ENCODE results near the gene LTF. TPM values are rescaled to one million over a fixed set of nuclear protein-coding genes. Genes with fewer than 3 reads are reported as not detected.

The LTF gene
- total and polyA plus RNA-seq, 10 of the 15 experiments (the other 5 are each of a cell fraction or from before 2014, with no cell fraction given) = 0.03 to 0.31 TPM; not detected in 8

GRCh38 chr3:46469680-46470357 is 5.1 kb upstream of the LTF start (continued):
- TF ChIP-seq FOXK2 (IDR thresholded peaks at IDR 0.05) = no peak
- no peak for TF ChIP-seq HCFC1 (IDR thresholded peaks at IDR 0.05; ENCODE audit: low read length)
- TF ChIP-seq SMAD1 (IDR thresholded peaks at IDR 0.05; ENCODE audit: low read depth, partially characterized antibody) = no peak
- no peak for TF ChIP-seq SKIL (IDR thresholded peaks at IDR 0.05; ENCODE audit: low read depth, poor library complexity, severe bottlenecking)

- Histone ChIP-seq H4K20me1 (ENCODE audit: control insufficient read depth, insufficient read depth) (no peaks in the 10 kb centered on the region; the same call in 1 of the 2 replicates), H2AFZ (ENCODE audit: control insufficient read depth, low read depth, low read length) (no peak overlapping the region), H3K4me1 (ENCODE audit: control insufficient read depth, insufficient read depth, low read length) (no peaks in the 10 kb centered on the region), H3K9me3 (replicated peaks; ENCODE audit: control insufficient read depth, insufficient read depth, low read length) (no peaks in the 10 kb centered on the region), H3K79me2 (ENCODE audit: control insufficient read depth, insufficient read depth, low read length) (no peaks in the 10 kb centered on the region), H3K27ac (ENCODE audit: control insufficient read depth, insufficient read depth) (no peak overlapping the region), H3K9ac (ENCODE audit: control insufficient read depth, insufficient read depth, low read length) (no peak overlapping the region), H3K27me3 (replicated peaks in 1 of 2; ENCODE audit: control insufficient read depth in 2 of 2, insufficient read depth in 2 of 2, low read length in 1 of 2) (peaks cover 5 to 11% of the 10 kb centered on the region in 2 experiments; a peak in 3 of 4 replicates), H3K36me3 (ENCODE audit: control insufficient read depth in 2 of 2, insufficient read depth in 2 of 2, low read length in 1 of 2) (no peaks in the 10 kb centered on the region), H3K4me3 (no peak overlapping the region), H3K4me2 (ENCODE audit: control insufficient read depth, insufficient read depth) (no peak overlapping the region)
- ChIA-PET SMC1A (ENCODE audit: uncharacterized antibody, unreplicated experiment) (no interaction called here), RAD21 (ENCODE audit: unreplicated experiment) (no interaction called here), POLR2A (no interaction called here), CTCF (interaction anchor here (1.0 to 1.3 kb wide), 2 partner anchors 18 to 20 kb away, joined by 3 to 10 read pairs; no protein-coding TSS in a partner anchor)
- no TSS peak for BruUV-seq (replicated peaks)
- ATAC-seq (no peak), DNase-seq (ENCODE audit: low read depth, low spot score) (no peak), FAIRE-seq (no peak)
- intact Hi-C loops (cut with micrococcal nuclease; ENCODE audit: unreplicated experiment) = no loop called here
- 11% methylated on average over 6 of the region's 6 CpGs for WGBS (ENCODE audit: insufficient coverage, insufficient replicate concordance, low lambda C conversion rate, missing lambda C conversion rate)
- in situ Hi-C loops (cut with MboI) = no loop called here
- TF ChIP-seq IKZF1 (conservative IDR thresholded peaks at IDR 0.05) (no peak), MAX (IDR thresholded peaks at IDR 0.05; ENCODE audit: low read depth, low read length) (no peak), MTA2 (IDR thresholded peaks at IDR 0.05; ENCODE audit: low read depth) (no peak), NFIC (IDR thresholded peaks at IDR 0.05; ENCODE audit: low read depth, low read length) (no peak), CUX1 (IDR thresholded peaks at IDR 0.05; ENCODE audit: insufficient replicate concordance, low read depth, low read length) (no peak), E2F4 (IDR thresholded peaks at IDR 0.05; ENCODE audit: low read depth, low read length) (no peak), YY1 (IDR thresholded peaks at IDR 0.05; ENCODE audit: low read depth, low read length) (no peak), NR2C2 (IDR thresholded peaks at IDR 0.05; ENCODE audit: borderline replicate concordance, control insufficient read depth, insufficient read length, low read depth) (no peak)
Observed at GRCh38 chr3:46468753-46469600, 4.3 kb upstream of the LTF start.

Data from GM12878 (cell line).